Measurements from ENCODE around the gene DUSP11. TPM values are rescaled to one million over a fixed set of nuclear protein-coding genes. Genes with fewer than 3 reads are reported as not detected.

Gene DUSP11
- 10 to 100 TPM; 23.7 to 40.1 (median 31.6) TPM for total RNA-seq

DNA sequence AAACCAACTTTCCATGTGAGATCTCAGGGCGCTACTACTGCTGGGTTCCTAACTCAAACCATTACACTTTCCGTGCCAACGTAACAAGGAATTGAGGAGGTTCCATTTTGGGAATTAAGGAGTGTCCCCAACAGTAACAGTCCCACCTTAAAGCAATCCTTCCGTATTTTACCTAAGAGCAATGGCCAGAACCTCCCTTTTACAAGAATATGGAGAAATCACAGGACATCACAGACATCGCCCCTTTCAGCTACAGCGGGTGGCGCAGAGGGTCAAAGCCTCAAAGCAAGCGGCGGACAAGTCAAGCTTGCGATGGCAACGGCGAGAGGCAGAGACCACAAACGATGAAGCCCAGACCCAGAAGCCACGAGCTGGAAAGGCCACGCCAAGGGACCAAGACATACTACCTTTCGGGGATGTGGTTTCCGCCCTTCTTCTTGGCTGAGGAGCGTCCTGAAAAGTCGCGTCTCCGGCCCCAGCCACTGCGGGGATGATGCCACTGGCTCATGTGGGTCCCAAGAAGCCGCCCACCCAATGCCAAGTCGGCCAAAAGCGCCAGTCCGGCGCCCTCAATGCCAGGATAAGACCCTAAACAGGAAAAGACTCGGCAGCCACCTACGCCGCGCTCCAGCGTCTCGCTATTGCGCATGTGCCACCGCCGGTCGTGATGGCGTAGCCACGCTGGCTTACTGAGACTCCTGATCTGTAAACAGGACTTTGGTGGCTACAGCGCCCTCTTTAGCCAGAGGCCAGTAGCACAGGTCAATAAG lies at the start of gene DUSP11:
Gene DUSP11 (minus strand): TSS at position 637 of the 770 bp plus-strand sequence. CDS start 129 bp downstream, at position 508.
- TF ChIP-seq, protein P1, sequence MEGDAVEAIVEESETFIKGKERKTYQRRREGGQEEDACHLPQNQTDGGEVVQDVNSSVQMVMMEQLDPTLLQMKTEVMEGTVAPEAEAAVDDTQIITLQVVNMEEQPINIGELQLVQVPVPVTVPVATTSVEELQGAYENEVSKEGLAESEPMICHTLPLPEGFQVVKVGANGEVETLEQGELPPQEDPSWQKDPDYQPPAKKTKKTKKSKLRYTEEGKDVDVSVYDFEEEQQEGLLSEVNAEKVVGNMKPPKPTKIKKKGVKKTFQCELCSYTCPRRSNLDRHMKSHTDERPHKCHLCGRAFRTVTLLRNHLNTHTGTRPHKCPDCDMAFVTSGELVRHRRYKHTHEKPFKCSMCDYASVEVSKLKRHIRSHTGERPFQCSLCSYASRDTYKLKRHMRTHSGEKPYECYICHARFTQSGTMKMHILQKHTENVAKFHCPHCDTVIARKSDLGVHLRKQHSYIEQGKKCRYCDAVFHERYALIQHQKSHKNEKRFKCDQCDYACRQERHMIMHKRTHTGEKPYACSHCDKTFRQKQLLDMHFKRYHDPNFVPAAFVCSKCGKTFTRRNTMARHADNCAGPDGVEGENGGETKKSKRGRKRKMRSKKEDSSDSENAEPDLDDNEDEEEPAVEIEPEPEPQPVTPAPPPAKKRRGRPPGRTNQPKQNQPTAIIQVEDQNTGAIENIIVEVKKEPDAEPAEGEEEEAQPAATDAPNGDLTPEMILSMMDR (IDR thresholded peaks at IDR 0.05; ENCODE audit: low read depth), result no peak

DNA sequence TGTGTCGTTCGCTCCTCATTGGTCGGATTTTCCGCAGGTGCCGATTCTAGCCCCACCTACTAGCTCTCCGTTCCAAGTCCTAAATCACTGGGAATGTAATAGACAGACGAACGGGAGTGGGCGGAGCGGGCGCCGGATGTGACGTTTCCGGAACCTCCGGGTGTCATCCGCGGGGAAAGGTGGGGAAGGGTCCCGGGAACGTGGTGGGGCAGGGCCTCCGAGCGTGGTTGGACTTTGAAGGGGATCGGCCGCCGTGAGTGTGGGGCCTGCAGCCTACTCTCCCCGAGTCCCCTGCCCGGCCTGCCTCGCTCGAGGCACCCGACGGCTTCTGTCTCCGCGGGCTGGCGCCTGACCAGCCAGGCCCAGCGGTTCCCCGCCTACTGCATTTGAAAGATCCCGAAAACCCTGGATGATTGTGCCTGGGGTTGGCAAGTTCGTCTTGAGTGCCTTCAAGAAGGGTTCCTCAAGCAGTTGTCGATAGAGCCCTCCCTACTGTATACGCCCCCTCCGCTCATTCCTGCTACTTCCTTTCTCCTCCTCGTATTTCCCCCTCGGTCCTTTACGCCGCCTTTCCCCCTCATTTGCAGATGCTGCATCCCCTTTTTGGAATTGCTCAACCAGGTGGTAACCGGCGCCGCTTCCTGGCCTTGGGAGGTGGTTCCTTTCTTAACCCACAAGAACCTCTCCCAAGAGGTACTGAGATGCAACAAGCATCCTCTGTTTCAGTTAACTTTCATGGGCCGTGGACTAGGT lies 49.1 kb upstream of the DUSP11 start, which contains the start of gene STAMBP:
Gene STAMBP (plus strand): TSS at position 144 of the 753 bp plus-strand sequence. CDS start 1,896 bp downstream, outside the sequence.
- TF ChIP-seq, protein P1 (IDR thresholded peaks at IDR 0.05; ENCODE audit: low read depth), result no peak

GRCh38 chr2:73828389-73828817 lies 48.5 kb upstream of the DUSP11 start:
- TF ChIP-seq, protein P1 (IDR thresholded peaks at IDR 0.05; ENCODE audit: low read depth), result no peak

- TF ChIP-seq, protein P1 (IDR thresholded peaks at IDR 0.05; ENCODE audit: low read depth), result no peak
These were observed 47.9 kb upstream of the DUSP11 start for GRCh38 chr2:73827660-73828388.

DNA sequence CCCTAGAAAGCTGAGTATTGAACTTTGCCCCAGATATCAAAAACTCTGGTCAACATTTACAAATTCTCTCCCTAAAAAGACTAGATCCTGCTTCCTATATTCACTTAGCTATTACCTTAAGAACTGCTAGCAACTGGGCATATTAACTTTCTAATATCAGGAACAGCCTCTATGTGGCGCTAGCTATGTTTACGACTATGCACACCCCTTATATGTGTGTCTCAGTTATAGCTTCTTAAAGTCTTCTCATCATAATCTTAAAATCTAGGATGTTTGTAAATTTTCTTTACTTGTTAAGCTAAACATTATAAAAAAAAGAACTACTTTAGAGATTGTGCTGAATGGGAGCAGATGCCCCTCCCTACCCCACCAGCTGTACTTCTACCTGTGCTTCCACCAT lies 47.1 kb upstream of the DUSP11 start:
- TF ChIP-seq, protein P1 (IDR thresholded peaks at IDR 0.05; ENCODE audit: low read depth), result no peak

DNA sequence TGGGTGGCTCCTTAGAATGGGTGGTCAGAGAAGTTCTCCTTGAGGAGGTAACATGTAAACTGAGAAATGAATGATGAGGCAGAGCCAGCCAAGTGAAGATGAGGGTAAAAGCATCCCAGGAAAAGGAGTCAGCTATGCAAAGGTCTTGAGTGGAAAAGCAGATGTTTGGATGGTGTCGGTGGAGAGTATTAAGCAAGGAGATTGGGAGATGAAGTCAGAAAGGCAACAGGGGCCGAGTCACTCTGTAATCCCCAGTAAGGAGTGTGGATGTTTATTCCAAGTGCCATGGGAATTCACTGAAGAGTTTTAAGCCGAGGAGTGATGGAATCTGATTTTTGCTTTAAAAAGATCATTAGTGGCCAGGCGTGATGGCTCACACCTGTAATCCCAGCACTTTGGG lies 45.5 kb upstream of the DUSP11 start:
- TF ChIP-seq, protein P1 (IDR thresholded peaks at IDR 0.05; ENCODE audit: low read depth), result no peak

All from subcutaneous adipose tissue (tissue), 4 donors.